Upper lobe of left lung (tissue), 4 donors: ENCODE measurements around the gene KAT6B.

Source experiments
- EP300 ChIP-seq, 4 donors: sonication (generic); formaldehyde crosslinking; IDR thresholded peaks; one replicate each; pipeline ENCODE4 v1.5.1; 2017; ENCODE audit warnings: antibody characterized with exemption in 4 of 4, control low read depth in 2 of 4
- POLR2A ChIP-seq, 4 donors: fragments of 450-650 bp; IDR thresholded peaks; one replicate each; pipeline ENCODE4 v1.5.1; 2016 to 2017; ENCODE audit warnings: antibody characterized with exemption in 4 of 4, mild to moderate bottlenecking in 2 of 4
- TF ChIP-seq, protein P1 (sequence below), 6 experiments: fragments of 450-650 bp in 4 of 6; fragments of 200-600 bp in 2 of 6; sonication (generic) in 2 of 6; IDR thresholded peaks; one replicate each; pipeline ENCODE4 v1.5.1; 2016 to 2019; ENCODE audit warnings: antibody characterized with exemption in 6 of 6

DNA sequence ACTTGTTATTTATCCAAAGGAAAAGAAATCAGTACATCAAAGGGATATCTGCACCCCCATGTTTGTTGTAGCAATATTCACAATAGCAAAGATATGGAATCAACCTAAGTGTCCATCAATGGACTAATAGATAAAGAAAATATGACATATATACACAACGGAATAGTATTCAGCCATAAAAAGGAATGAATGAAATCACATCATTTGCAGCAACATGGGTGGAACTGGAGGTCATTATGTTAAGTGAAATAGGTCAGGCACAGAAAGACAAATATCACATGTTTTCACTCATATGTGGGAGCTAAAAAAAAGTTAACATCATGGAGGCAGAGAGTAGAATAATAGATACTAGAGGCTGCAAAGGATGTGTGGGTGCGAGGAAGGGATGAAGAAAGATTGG is 25.0 kb upstream of the KAT6B start:
- TF ChIP-seq POLR2A (IDR thresholded peaks at IDR 0.05) = no peak
- TF ChIP-seq, protein P1, sequence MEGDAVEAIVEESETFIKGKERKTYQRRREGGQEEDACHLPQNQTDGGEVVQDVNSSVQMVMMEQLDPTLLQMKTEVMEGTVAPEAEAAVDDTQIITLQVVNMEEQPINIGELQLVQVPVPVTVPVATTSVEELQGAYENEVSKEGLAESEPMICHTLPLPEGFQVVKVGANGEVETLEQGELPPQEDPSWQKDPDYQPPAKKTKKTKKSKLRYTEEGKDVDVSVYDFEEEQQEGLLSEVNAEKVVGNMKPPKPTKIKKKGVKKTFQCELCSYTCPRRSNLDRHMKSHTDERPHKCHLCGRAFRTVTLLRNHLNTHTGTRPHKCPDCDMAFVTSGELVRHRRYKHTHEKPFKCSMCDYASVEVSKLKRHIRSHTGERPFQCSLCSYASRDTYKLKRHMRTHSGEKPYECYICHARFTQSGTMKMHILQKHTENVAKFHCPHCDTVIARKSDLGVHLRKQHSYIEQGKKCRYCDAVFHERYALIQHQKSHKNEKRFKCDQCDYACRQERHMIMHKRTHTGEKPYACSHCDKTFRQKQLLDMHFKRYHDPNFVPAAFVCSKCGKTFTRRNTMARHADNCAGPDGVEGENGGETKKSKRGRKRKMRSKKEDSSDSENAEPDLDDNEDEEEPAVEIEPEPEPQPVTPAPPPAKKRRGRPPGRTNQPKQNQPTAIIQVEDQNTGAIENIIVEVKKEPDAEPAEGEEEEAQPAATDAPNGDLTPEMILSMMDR (IDR thresholded peaks at IDR 0.05) = no peak
- no peak for TF ChIP-seq EP300 (IDR thresholded peaks at IDR 0.05)
